Rectal smooth muscle tissue (tissue), 1 donor: Measurements from ENCODE around the gene C19orf12.

Source experiments
- H3K27ac ChIP-seq: one replicate; pipeline ENCODE4 v1.7.0; 2013; ENCODE audit warnings: low read depth, low read length, inconsistent platforms
- H3K27me3 ChIP-seq: one replicate; pipeline ENCODE4 v1.7.0; 2013; ENCODE audit warnings: low read length; ENCODE audit not compliant: control insufficient read depth, insufficient read depth
- H3K36me3 ChIP-seq: one replicate; pipeline ENCODE4 v1.7.0; 2013; ENCODE audit warnings: low read length; ENCODE audit not compliant: control insufficient read depth, insufficient read depth
- H3K4me1 ChIP-seq: one replicate; pipeline ENCODE4 v1.7.0; 2013; ENCODE audit warnings: low read length; ENCODE audit not compliant: control insufficient read depth, insufficient read depth
- H3K4me3 ChIP-seq: one replicate; pipeline ENCODE4 v1.7.0; 2013; ENCODE audit warnings: low read length
- H3K9ac ChIP-seq: one replicate; pipeline ENCODE4 v1.7.0; 2013; ENCODE audit warnings: low read length

The C19orf12 gene

DNA sequence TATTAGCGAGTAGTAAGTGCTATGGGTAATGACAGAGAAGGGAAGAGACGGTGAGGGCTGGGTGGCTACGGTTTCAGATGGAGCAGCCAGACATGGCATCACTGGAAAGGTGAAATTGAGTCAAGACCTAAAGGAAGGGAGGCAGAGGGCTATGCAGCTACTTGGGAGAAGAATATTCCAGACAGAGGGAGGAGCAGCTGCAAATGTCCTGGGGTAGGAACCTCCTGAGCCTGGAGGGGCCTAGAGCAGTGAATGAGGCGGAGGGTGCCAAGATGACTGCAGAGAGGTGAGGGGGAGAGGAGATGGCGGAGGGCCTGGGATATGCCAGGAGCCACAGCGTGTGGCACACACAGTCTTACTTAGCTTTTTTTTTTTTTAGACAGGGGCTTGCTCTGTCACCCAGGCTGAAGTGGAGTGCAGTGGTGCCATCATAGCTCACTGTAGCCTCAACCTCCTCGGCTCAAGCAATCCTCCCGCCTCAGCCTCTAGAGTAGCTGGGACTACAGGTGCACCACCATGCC, 28.7 kb downstream of the C19orf12 start:
- no peaks in the 10 kb centered on the region for H3K27me3 ChIP-seq
- no peaks in the 10 kb centered on the region for H3K4me1 ChIP-seq
- H3K27ac ChIP-seq: no peak overlapping the region

DNA sequence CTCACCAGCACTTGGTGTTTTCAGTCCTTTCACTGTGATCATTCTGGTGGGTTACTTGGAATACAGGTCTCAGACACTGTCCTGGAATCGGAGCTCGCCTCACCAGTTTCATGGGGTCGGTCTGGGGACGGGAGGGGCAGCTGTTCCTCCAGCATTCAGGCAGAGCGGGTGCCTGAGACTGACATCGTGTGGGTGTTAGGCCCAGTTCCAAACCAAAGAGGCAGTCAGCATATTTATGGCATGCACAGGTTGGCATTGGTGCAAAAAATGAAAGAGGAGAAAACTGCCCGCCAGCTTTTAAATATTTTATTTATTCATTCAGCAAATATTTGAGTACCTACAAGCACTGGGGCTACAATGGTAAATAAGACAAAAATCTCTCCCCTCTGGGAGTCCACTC, 29.7 kb downstream of the C19orf12 start:
- Histone ChIP-seq H3K27ac (no peak overlapping the region), H3K9ac (no peak overlapping the region), H3K4me3 (no peak overlapping the region), H3K4me1 (no peaks in the 10 kb centered on the region), H3K36me3 (no peaks in the 10 kb centered on the region), H3K27me3 (no peaks in the 10 kb centered on the region)

More for the DNA sequence above, 28.7 kb downstream of the C19orf12 start:
- H3K9ac ChIP-seq: no peak overlapping the region
- no peaks in the 10 kb centered on the region for H3K36me3 ChIP-seq
- H3K4me3 ChIP-seq: no peak overlapping the region

DNA sequence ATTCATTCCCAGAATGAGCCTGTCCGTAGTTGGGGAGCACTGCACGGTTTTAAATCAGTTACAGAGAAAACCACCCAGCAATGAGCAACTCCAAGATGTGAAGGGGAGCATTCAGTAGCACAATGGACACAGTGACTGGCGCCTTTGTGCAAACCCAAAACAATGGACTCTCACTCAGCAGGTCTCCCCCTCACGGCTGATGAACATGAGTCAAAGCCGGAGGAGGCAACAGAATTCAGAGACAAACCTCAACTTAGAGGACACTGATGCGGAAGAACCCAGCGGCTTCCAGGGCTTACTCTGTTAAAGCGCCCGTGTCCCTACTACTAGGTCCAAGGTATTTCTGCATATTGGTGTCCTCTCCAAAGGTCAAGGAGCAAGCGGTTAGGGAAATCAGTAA, 32.1 kb downstream of the C19orf12 start:
- H3K4me1 ChIP-seq: no peaks in the 10 kb centered on the region
- H3K36me3 ChIP-seq: no peaks in the 10 kb centered on the region
- H3K4me3 ChIP-seq: no peak overlapping the region
- H3K27ac ChIP-seq: no peak overlapping the region
- no peaks in the 10 kb centered on the region for H3K27me3 ChIP-seq
- no peak overlapping the region for H3K9ac ChIP-seq

DNA sequence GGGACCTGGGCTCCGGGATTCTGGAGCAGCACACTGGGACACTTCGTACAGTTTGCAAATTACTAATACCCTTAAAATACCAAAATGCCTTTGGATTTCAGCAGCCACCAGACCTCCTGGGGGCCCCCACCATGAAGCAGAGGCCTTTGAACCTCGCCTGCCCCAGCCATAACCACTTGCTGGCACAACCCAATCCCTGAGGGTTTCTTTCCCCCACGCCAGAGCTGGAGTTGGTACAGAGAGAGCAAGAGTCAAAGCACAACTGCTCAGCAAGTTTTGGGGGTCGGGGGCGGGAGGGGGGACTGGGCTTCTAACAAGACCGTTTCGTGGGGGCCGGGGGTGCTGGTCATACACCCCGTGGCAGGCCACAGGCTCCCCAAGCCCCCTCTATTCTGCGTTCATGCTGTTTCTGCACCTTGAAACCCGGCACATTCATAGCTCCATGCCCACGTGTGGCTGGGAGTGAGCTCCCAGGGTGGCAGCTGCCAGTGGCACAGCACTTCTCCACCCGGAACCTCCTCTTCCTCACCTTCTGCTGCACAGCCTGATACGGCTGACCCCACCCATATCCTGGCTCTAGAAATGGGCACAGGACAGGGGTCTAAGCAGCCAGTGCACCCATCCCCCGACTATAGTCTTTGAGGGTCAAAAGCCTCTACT, 32.7 kb downstream of the C19orf12 start:
- Histone ChIP-seq H3K27ac (no peak overlapping the region), H3K27me3 (no peaks in the 10 kb centered on the region), H3K4me3 (no peak overlapping the region), H3K9ac (no peak overlapping the region), H3K4me1 (no peaks in the 10 kb centered on the region), H3K36me3 (no peaks in the 10 kb centered on the region)

DNA sequence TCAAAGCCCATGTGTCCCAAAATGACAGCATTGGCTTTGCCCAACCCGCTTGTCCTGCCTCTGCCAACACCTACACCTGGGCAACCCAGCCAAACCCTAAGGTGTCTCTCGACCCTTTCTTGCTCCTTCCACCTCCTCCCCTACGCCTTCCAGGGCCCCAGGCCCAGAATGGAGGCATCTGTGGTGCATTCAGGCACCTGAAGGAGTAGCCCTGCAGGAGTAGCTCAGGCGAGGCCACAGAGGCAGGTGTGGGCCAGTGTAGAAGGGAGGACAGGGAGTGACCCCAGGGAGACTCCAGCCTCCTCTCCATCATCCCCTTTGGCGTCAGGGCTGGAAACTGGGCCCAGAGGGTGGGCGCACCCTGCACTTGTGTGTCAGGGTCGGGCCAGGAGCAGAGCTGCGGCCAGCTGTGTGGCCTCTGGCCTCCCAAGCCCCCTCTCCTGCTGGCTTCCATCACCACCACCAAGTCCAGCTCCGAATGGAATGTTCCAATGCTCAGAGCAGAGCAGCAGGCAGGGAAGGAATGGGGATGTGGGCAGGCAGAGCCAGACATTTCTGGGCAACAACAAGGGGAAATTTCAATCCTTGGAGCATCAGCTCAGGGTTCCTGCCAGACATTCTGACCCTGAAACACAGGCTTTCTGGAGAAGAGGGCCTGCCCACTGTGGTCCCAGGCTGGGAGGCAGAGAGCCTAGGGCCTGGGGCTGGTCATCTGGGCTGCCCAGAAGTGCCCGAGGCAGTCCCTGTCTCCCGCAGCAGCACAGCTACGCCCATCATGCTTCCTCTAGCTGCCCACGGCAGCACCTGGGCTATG, 33.4 kb downstream of the C19orf12 start:
- Histone ChIP-seq H3K9ac (no peak overlapping the region), H3K4me1 (no peaks in the 10 kb centered on the region), H3K36me3 (no peaks in the 10 kb centered on the region), H3K27me3 (no peaks in the 10 kb centered on the region), H3K4me3 (no peak overlapping the region), H3K27ac (no peak overlapping the region)

DNA sequence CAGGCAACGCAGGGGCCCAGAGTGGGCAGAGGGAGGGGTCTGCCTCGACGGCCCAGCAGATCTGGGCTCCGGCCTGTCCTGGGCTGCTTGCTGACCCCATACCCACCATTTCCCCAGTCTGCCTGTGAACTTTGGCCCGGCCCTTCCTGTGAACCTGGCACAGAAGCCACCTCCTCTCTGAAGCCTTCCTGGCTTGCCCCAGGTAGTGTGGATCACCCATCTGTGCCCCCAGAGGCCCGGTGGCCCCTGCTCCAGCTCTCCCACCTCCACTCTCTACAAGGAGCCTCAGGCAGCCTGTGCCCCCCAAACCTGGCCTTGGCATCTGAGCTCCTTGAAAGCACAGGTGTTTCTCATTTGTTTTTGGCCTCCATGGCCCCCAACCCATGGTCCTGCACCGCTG, 34.1 kb downstream of the C19orf12 start:
- H3K4me1 ChIP-seq: no peaks in the 10 kb centered on the region
- H3K9ac ChIP-seq: no peak overlapping the region
- no peaks in the 10 kb centered on the region for H3K36me3 ChIP-seq
- H3K27me3 ChIP-seq: no peaks in the 10 kb centered on the region
- no peak overlapping the region for H3K4me3 ChIP-seq
- H3K27ac ChIP-seq: no peak overlapping the region

DNA sequence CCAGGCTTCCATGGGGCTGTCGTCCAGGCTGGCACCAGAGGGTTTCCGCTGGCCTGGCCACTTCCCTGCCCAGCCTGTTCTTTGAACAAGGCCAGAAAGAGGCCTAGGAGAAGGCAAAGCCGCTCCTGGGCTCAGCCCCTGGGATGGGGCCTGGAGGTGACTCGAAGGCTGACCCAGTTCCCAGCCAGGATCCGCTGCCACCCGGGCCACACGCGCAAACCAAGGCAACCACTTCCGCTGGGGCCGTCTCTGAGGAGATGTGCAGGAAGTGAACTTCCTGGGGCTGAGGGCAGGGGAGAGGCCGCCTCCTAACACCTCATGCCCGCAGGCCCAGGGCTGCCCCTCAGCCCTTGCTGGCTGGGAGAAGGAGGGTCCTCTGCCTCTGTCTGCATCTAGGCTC, 34.6 kb downstream of the C19orf12 start:
- Histone ChIP-seq H3K27me3 (no peaks in the 10 kb centered on the region), H3K36me3 (no peaks in the 10 kb centered on the region), H3K4me3 (no peak overlapping the region), H3K9ac (no peak overlapping the region), H3K4me1 (no peaks in the 10 kb centered on the region), H3K27ac (no peak overlapping the region)

DNA sequence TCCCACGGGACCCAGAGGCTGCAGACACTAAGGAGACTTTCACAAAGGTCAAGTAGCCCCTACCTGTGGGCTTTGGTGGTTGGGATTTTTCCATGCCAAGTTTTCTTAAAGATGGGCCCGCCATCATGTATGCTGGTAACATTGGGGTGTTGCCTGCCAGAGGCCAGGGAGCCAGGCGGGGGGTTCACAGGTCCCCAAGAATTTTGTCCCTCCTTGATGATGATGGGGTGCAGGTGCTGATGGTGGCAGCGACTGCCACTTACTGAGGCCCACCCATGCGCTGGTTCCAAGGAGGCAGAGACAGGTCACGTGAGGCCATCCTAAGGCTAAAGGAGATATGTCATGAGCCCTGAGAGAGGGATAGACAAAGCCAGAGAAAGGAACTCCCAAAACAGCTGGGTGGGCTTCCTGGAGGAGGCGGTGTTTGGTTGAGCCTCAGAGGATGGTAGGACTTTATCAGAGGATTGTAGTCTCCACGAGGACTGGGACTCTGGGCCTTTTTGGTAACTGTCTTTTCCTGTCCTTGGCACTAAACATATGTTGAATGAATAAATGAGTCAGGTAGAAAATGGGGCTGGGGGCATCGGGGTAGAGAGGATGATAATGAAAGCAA, 35.4 kb downstream of the C19orf12 start:
- H3K9ac ChIP-seq: no peak overlapping the region
- H3K36me3 ChIP-seq: peaks cover 5% of the 10 kb centered on the region
- no peak overlapping the region for H3K27ac ChIP-seq
- no peak overlapping the region for H3K4me3 ChIP-seq
- no peaks in the 10 kb centered on the region for H3K4me1 ChIP-seq
- no peaks in the 10 kb centered on the region for H3K27me3 ChIP-seq

DNA sequence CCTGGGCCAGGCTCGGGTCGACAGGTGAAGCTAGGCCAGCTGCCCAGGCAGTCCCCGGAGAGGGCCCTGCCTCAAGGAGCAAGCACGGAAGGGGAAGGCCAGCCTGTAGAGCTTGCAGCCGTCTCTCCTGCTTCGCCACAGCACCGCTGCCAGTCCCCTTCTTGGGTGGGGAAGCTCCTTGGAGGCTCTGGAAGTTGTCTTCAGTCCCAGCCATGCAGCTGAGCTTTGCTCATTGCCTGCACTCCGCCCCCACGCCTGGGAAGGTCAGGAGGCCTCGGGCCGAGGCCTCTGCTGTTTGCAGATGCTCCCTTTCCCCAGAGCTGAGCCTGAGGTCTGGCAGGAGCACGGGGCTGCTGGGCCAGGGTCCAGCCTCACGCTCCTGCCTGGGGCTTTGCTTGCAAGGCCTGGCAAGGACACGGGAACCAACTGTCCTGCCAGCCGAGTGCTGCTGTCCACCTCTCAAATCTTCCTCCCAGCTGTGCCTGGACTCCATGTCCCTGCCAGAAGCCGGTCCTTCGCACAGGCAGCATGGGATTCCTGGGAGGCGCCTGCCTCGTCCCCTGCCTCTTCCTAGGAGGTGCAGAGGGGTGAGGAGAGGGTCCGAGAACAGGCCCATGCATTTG, 36.5 kb downstream of the C19orf12 start:
- Histone ChIP-seq H3K9ac (no peak overlapping the region), H3K36me3 (peaks cover 11% of the 10 kb centered on the region), H3K27me3 (no peaks in the 10 kb centered on the region), H3K4me1 (no peaks in the 10 kb centered on the region), H3K27ac (no peak overlapping the region), H3K4me3 (no peak overlapping the region)

DNA sequence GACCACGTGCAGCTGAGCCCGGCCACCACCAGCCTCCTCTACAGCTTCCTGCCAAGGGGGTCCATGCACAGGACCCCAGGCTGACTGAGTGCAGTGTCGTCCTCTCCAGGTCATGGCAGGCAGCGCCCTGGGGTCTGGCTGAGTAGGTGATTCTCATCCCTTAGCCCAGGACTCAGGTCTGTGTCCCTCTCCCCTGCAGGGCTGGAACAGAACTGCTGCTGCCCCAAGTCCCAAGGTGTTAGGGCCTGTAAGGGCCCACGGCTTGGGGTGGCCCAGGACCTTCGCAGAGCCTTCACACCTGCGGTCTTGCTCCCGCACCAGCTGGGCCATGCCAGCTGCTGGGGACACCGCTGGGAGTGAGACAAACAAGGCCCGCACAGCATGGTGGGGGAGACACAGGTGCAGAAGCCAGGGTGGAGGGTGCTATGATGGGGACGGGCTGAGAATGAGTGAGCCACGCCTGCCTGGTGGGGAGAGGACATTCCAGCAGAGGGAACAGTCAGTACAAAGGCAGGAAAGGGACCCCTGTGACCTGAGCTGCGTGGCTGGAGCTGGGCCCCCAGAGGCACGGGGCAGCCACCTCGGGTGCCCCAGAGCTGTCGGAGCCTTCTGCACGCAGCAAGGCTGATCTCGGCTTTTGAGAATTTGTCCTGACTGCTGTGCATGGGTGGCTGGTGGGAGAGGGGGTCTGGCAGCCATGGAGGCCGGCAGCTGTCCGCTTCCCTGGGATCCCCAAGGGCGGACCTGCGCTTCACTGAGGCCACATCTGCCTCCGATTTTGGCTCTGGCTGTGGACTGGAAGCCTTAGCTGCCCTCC, 37.9 kb downstream of the C19orf12 start:
- Histone ChIP-seq H3K27ac (no peak overlapping the region), H3K27me3 (no peaks in the 10 kb centered on the region), H3K4me3 (no peak overlapping the region), H3K4me1 (no peaks in the 10 kb centered on the region), H3K36me3 (peaks cover 11% of the 10 kb centered on the region), H3K9ac (no peak overlapping the region)

DNA sequence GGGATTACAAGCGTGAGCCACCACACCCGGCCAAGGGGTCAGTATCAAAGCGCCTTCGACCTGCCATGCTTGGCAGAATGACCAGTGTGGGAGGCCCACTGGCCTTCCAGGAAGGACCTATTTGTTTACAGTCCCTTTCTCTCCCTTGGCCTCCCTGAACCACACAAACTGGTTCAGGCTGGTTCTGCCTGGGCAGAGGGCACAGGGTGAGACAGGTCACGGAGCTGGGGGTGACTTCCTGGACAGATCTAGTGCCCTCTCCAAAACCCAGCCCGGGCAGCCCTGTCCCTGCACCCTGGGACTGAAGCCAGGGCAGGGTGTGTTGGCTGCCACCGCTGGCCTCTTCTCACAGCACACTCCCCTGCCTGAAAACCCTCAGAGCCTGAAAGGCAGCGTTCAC, 38.5 kb downstream of the C19orf12 start:
- H3K9ac ChIP-seq: no peak overlapping the region
- no peak overlapping the region for H3K27ac ChIP-seq
- no peak overlapping the region for H3K4me3 ChIP-seq
- peaks cover 11% of the 10 kb centered on the region for H3K36me3 ChIP-seq
- H3K27me3 ChIP-seq: no peaks in the 10 kb centered on the region
- H3K4me1 ChIP-seq: peaks cover 2% of the 10 kb centered on the region
